GM21381 (cell line): ENCODE data around the gene KIAA0825.

ENCODE experiments used
- ATAC-seq: cut with Tn5 transposase; IDR thresholded peaks from one replicate; pipeline ENCODE4 v1.9.1; 2021; ENCODE audit warnings: mild to moderate bottlenecking, moderate library complexity; ENCODE audit not compliant: unreplicated experiment

The KIAA0825 gene

GRCh38 chr5:94254214-94254613 is 364.2 kb downstream of the KIAA0825 start:
- no peak for ATAC-seq

GRCh38 chr5:94250985-94251384 is 367.4 kb downstream of the KIAA0825 start:
- ATAC-seq, result no peak

GRCh38 chr5:94249430-94249829 is 369.0 kb downstream of the KIAA0825 start:
- ATAC-seq, result no peak

GRCh38 chr5:94248175-94248875 is 370.1 kb downstream of the KIAA0825 start:
- ATAC-seq, result no peak

GRCh38 chr5:94245608-94246007 is 372.8 kb downstream of the KIAA0825 start:
- ATAC-seq, result no peak

- no peak for ATAC-seq
These were observed 373.5 kb downstream of the KIAA0825 start for GRCh38 chr5:94244921-94245320.

GRCh38 chr5:94243612-94244011 is 374.8 kb downstream of the KIAA0825 start:
- no peak for ATAC-seq

- ATAC-seq, result no peak
These were observed 377.3 kb downstream of the KIAA0825 start for GRCh38 chr5:94240993-94241651.

- ATAC-seq, result no peak
These were observed 377.8 kb downstream of the KIAA0825 start for GRCh38 chr5:94240596-94240992.

- ATAC-seq, result no peak
These were observed 378.3 kb downstream of the KIAA0825 start for GRCh38 chr5:94240134-94240533.

- ATAC-seq, result no peak
These were observed 379.1 kb downstream of the KIAA0825 start for GRCh38 chr5:94239266-94239665.

GRCh38 chr5:94234987-94235386 is 383.4 kb downstream of the KIAA0825 start:
- ATAC-seq, result no peak

- no peak for ATAC-seq
These were observed 389.6 kb downstream of the KIAA0825 start for GRCh38 chr5:94228791-94229190.

GRCh38 chr5:94223235-94223634 is 395.2 kb downstream of the KIAA0825 start:
- peak; percentile 49 for ATAC-seq

GRCh38 chr5:94218374-94218773 is 400.0 kb downstream of the KIAA0825 start:
- ATAC-seq, result no peak

- no peak for ATAC-seq
These were observed 400.7 kb downstream of the KIAA0825 start for GRCh38 chr5:94217745-94218144.

GRCh38 chr5:94217216-94217615 is 401.2 kb downstream of the KIAA0825 start:
- ATAC-seq, result no peak

GRCh38 chr5:94212476-94212875 is 405.9 kb downstream of the KIAA0825 start:
- no peak for ATAC-seq

- no peak for ATAC-seq
These were observed 408.5 kb downstream of the KIAA0825 start for GRCh38 chr5:94209774-94210355.

- ATAC-seq, result no peak
These were observed 409.1 kb downstream of the KIAA0825 start for GRCh38 chr5:94209272-94209671.

GRCh38 chr5:94199566-94199965 is 418.8 kb downstream of the KIAA0825 start:
- ATAC-seq, result no peak

- no peak for ATAC-seq
These were observed 420.4 kb downstream of the KIAA0825 start for GRCh38 chr5:94197970-94198369.
